Neural progenitor cell (in vitro differentiated cells): ENCODE results near the gene PARD3B.

Experiments
- EZH2phosphoT487 ChIP-seq: fragments of 200-600 bp; sonication (generic); IDR thresholded peaks from 2 replicates; pipeline ENCODE4 v1.6.1; 2017; ENCODE audit warnings: antibody characterized with exemption
- TF ChIP-seq, protein P1 (sequence below): fragments of 200-600 bp; sonication (generic); IDR thresholded peaks from 2 replicates; pipeline ENCODE4 v1.5.1; 2017; ENCODE audit warnings: antibody characterized with exemption, mild to moderate bottlenecking

DNA sequence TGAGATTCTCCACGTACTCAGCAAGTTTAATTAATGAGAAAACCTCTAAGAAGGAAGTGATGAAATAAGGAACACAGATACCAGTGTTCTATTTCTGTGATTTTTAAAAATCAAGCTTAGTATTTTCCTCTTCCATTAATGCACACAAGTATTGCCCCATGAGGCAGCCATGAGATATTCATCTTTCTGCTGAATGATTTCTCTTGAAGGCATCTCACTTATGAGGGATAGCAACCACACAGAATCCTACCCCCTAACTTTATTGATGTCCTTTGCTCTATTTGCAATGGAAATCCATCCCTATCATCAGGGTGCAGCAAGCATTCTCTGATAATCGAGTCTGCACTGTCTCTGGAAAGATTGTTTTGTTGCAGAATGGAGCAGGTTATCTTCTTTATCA is 893.0 kb downstream of the PARD3B start:
- TF ChIP-seq, protein P1, sequence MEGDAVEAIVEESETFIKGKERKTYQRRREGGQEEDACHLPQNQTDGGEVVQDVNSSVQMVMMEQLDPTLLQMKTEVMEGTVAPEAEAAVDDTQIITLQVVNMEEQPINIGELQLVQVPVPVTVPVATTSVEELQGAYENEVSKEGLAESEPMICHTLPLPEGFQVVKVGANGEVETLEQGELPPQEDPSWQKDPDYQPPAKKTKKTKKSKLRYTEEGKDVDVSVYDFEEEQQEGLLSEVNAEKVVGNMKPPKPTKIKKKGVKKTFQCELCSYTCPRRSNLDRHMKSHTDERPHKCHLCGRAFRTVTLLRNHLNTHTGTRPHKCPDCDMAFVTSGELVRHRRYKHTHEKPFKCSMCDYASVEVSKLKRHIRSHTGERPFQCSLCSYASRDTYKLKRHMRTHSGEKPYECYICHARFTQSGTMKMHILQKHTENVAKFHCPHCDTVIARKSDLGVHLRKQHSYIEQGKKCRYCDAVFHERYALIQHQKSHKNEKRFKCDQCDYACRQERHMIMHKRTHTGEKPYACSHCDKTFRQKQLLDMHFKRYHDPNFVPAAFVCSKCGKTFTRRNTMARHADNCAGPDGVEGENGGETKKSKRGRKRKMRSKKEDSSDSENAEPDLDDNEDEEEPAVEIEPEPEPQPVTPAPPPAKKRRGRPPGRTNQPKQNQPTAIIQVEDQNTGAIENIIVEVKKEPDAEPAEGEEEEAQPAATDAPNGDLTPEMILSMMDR = no peak
- no peak for TF ChIP-seq EZH2phosphoT487
